Right cardiac atrium (tissue), 5 donors: ENCODE results near the gene ZPBP2. TPM values are rescaled to one million over a fixed set of nuclear protein-coding genes. Genes with fewer than 3 reads are reported as not detected.

Experiments used
- ATAC-seq, 2 donors: fragments of 200-7000 bp; cut with Tn5 transposase; one replicate each; pipeline versions ENCODE4 v1.8.0 to v1.9.1; 2020; ENCODE audit warnings: moderate library complexity in 2 of 2, mild to moderate bottlenecking in 1 of 2
- DNase-seq, 3 donors: peaks; one replicate each; pipeline ENCODE4 v3.0.0-alpha.2; 2020
- H3K27ac ChIP-seq: one replicate; pipeline ENCODE4 v1.5.1; 2013; ENCODE audit warnings: mild to moderate bottlenecking, low read length, control low read depth, moderate library complexity
- H3K27me3 ChIP-seq: one replicate; pipeline ENCODE4 v1.6.1; 2013; ENCODE audit not compliant: control insufficient read depth, insufficient read depth
- H3K4me1 ChIP-seq: one replicate; pipeline ENCODE4 v1.6.1; 2013; ENCODE audit warnings: low read length; ENCODE audit not compliant: control insufficient read depth, insufficient read depth
- H3K4me3 ChIP-seq: one replicate; pipeline ENCODE4 v1.5.1; 2013; ENCODE audit warnings: low read length, control low read depth
- H3K9me3 ChIP-seq: one replicate; pipeline ENCODE4 v1.6.1; 2013; ENCODE audit warnings: low read length; ENCODE audit not compliant: control insufficient read depth
- WGBS: extraction: QIAGEN DNeasy Blood & Tissue Kit; methylation state at CpG from one replicate; pipeline ENCODE4 v1.1.7; 2013; 5-methylcytosine and 5-hydroxymethylcytosine counted together
- intact Hi-C, 4 donors: fragments of 100-400 bp; cut with DNase I; formaldehyde crosslinking; loops; one replicate each; pipeline versions ENCODE4 v1.11.0 to v1.14.0; 2022 to 2023
- polyA plus RNA-seq: library from polyadenylated mRNA; stranded (reverse); fragments of 200-250 nt; gene quantifications from one replicate; pipeline ENCODE4 v1.2.3, GENCODE V29; 2013
- total RNA-seq, 4 donors: library from RNA; stranded (reverse); fragmentation: NEBNext Ultra II Directional; extraction: Animal tissue kit (Norgen Biotek cat#: 25700); gene quantifications; one replicate each; pipeline ENCODE4 v1.2.1, GENCODE V29; 2021
- donor health status: healthy with polysubstance abuse.
- donor health status: DM: no; HTN: yes; CAD: no.
- donor health status: DM: no; HTN: no; CAD: no.
- donor health status: DM: no; HTN: yes; CAD: no; lungs with severe emphysema.
- donor health status: DM: yes; HTN: yes; CAD: no.

The ZPBP2 gene
- total and polyA plus RNA-seq, 5 donors: not detected

GRCh38 chr17:39926135-39926587 lies 58.2 kb downstream of the ZPBP2 start:
- ATAC-seq (no peak), DNase-seq (peak in 1 of 3 donors; percentile 2)
- WGBS: 39% methylated on average over 4 of the region's 4 CpGs
- intact Hi-C loops: no loop called here
- H3K27ac ChIP-seq: no peak overlapping the region
- no peaks in the 10 kb centered on the region for H3K9me3 ChIP-seq
- peaks cover 6% of the 10 kb centered on the region for H3K4me1 ChIP-seq
- H3K27me3 ChIP-seq: no peaks in the 10 kb centered on the region
- no peak overlapping the region for H3K4me3 ChIP-seq

- ATAC-seq (peak; percentile 7 to 42), DNase-seq (peak; percentile 51 to 78 (median 74))
- H3K4me3 ChIP-seq: peak overlapping the region; percentile 66
- no peak overlapping the region for H3K27ac ChIP-seq
- intact Hi-C loops: no loop called here
- H3K27me3 ChIP-seq: no peaks in the 10 kb centered on the region
- WGBS: 3% methylated on average over 15 of the region's 15 CpGs
- no peaks in the 10 kb centered on the region for H3K9me3 ChIP-seq
- peaks cover 6% of the 10 kb centered on the region for H3K4me1 ChIP-seq
These were observed 58.6 kb downstream of the ZPBP2 start for GRCh38 chr17:39926588-39927100.

Other genes with a start within 250 kb of the ZPBP2 start
- 1 to 10 TPM; 2.0 to 6.6 (median 2.4) TPM for gene PPP1R1B, start 241.2 kb upstream of the ZPBP2 start, total RNA-seq
- gene PPP1R1B, start 241.2 kb upstream of the ZPBP2 start, polyA plus RNA-seq: 4.4 TPM
- 10 to 100 TPM; 19.2 to 26.2 (median 22.9) TPM for gene STARD3, start 231.1 kb upstream of the ZPBP2 start, total RNA-seq
- gene STARD3, start 231.1 kb upstream of the ZPBP2 start, polyA plus RNA-seq: 22.7 TPM
- 1,000 to 10,000 TPM; 2,357 to 4,356 (median 2,957) TPM for gene TCAP, start 202.9 kb upstream of the ZPBP2 start, total RNA-seq
- gene TCAP, start 202.9 kb upstream of the ZPBP2 start, polyA plus RNA-seq: 4,928 TPM
- 10 to 100 TPM; 18.1 to 39.6 (median 21.3) TPM for gene PNMT, start 199.7 kb upstream of the ZPBP2 start, total RNA-seq
- 32.7 TPM for gene PNMT, start 199.7 kb upstream of the ZPBP2 start, polyA plus RNA-seq
- 10 to 100 TPM; 12.9 to 24.0 (median 15.2) TPM for gene PGAP3, start 180.1 kb upstream of the ZPBP2 start, total RNA-seq
- 13.6 TPM for gene PGAP3, start 180.1 kb upstream of the ZPBP2 start, polyA plus RNA-seq
- gene ERBB2, start 168.1 kb upstream of the ZPBP2 start, total RNA-seq: 100 to 1,000 TPM in 3 of 4 donors, 10 to 100 TPM in 1; 99.2 to 178 (median 114) TPM
- gene ERBB2, start 168.1 kb upstream of the ZPBP2 start, polyA plus RNA-seq: 56.4 TPM
- 10 to 100 TPM; 53.6 to 67.8 (median 61.8) TPM for gene MIEN1, start 137.7 kb upstream of the ZPBP2 start, total RNA-seq
- gene MIEN1, start 137.7 kb upstream of the ZPBP2 start, polyA plus RNA-seq: 152 TPM
- gene GRB7, start 130.3 kb upstream of the ZPBP2 start, total RNA-seq: 1 to 10 TPM in 3 of 4 donors, under 1 TPM in 1; 0.39 to 2.7 (median 1.6) TPM
- 0.70 TPM for gene GRB7, start 130.3 kb upstream of the ZPBP2 start, polyA plus RNA-seq
- gene IKZF3, start 3.9 kb upstream of the ZPBP2 start, total RNA-seq: 1 to 10 TPM in 1 of 4 donors, under 1 TPM in 3; 0.28 to 1.3 (median 0.71) TPM
- gene IKZF3, start 3.9 kb upstream of the ZPBP2 start, polyA plus RNA-seq: 0.14 TPM
- gene GSDMB, start 50.4 kb downstream of the ZPBP2 start, total RNA-seq: 1 to 10 TPM; 1.9 to 2.9 (median 2.4) TPM
- gene GSDMB, start 50.4 kb downstream of the ZPBP2 start, polyA plus RNA-seq: 1.8 TPM
- 10 to 100 TPM; 37.0 to 42.3 (median 39.3) TPM for gene ORMDL3, start 59.4 kb downstream of the ZPBP2 start, total RNA-seq
- gene ORMDL3, start 59.4 kb downstream of the ZPBP2 start, polyA plus RNA-seq: 46.6 TPM
- not detected for gene LRRC3C, start 59.5 kb downstream of the ZPBP2 start, total RNA-seq
- gene LRRC3C, start 59.5 kb downstream of the ZPBP2 start, polyA plus RNA-seq: not detected
- gene GSDMA, start 94.8 kb downstream of the ZPBP2 start, total RNA-seq: under 1 TPM in 3 of 4 donors, not detected in 1; 0.29 to 0.97 (median 0.53) TPM
- gene GSDMA, start 94.8 kb downstream of the ZPBP2 start, polyA plus RNA-seq: not detected
- gene PSMD3, start 112.6 kb downstream of the ZPBP2 start, total RNA-seq: 10 to 100 TPM; 80.0 to 83.1 (median 81.1) TPM
- gene PSMD3, start 112.6 kb downstream of the ZPBP2 start, polyA plus RNA-seq: 85.8 TPM
- under 1 TPM in 2 of 4 donors, not detected in 2; 0.40 to 0.58 TPM for gene CSF3, start 147.2 kb downstream of the ZPBP2 start, total RNA-seq
- gene CSF3, start 147.2 kb downstream of the ZPBP2 start, polyA plus RNA-seq: 0.97 TPM
- gene MED24, start 186.2 kb downstream of the ZPBP2 start, total RNA-seq: 10 to 100 TPM; 54.3 to 60.5 (median 54.7) TPM
- gene MED24, start 186.2 kb downstream of the ZPBP2 start, polyA plus RNA-seq: 45.1 TPM
- 10 to 100 TPM; 80.6 to 99.5 (median 95.9) TPM for gene THRA, start 194.8 kb downstream of the ZPBP2 start, total RNA-seq
- gene THRA, start 194.8 kb downstream of the ZPBP2 start, polyA plus RNA-seq: 73.3 TPM
- gene NR1D1, start 232.4 kb downstream of the ZPBP2 start, total RNA-seq: 10 to 100 TPM; 10.2 to 25.1 (median 18.8) TPM
- 12.3 TPM for gene NR1D1, start 232.4 kb downstream of the ZPBP2 start, polyA plus RNA-seq